B cell (primary cell): ENCODE data around the gene P2RY1. TPM values are rescaled to one million over a fixed set of nuclear protein-coding genes. Genes with fewer than 3 reads are reported as not detected.
"Not testable (repeated sequence)": the region's sequence is repeated elsewhere in the genome, so short reads cannot be mapped to it uniquely, and the experiment has no call there.

Source experiments
- ATAC-seq: fragments of 200-7000 bp; cut with Tn5 transposase; one replicate; pipeline ENCODE4 v1.10.0; 2021; ENCODE audit warnings: low read depth, mild to moderate bottlenecking, moderate number of reproducible peaks, moderate library complexity
- CTCF ChIA-PET: fragments of 350-600 bp; sonication (Branson Sonifier 250); formaldehyde crosslinking; loops from one replicate; lab custom pipeline; 2021; ENCODE audit warnings: antibody characterized with exemption, inconsistent platforms; lab: Charles Lee
- POLR2A ChIA-PET: fragments of 350-600 bp; sonication (Branson Sonifier 250); formaldehyde crosslinking; loops from one replicate; lab custom pipeline; 2021; ENCODE audit warnings: antibody characterized with exemption; lab: Charles Lee
- DNase-seq: peaks from one replicate; pipeline ENCODE4 v3.0.0; 2013
- H2AFZ ChIP-seq: 2 replicates; pipeline ENCODE4 v1.6.1; 2012; ENCODE audit warnings: mild to moderate bottlenecking, low read depth, low read length; ENCODE audit not compliant: insufficient read depth, poor library complexity, severe bottlenecking
- H3K27ac ChIP-seq, 2 donors: 1 replicate in 1 of 2; 2 replicates in 1 of 2; pipeline ENCODE4 v1.5.1; 2012 to 2013; ENCODE audit warnings: low read length in 2 of 2, mild to moderate bottlenecking in 2 of 2, moderate library complexity in 1 of 2
- H3K27me3 ChIP-seq, 4 experiments: fragments of 200-600 bp in 1 of 4; sonication (generic) in 1 of 4; replicated peaks in 1 of 4; 1 replicate in 2 of 4; 2 replicates in 2 of 4; pipeline versions ENCODE4 v1.6.1 to v1.7.0; 2013 to 2016; ENCODE audit warnings: low read length in 3 of 4, mild to moderate bottlenecking in 2 of 4, mixed read lengths in 1 of 4, moderate library complexity in 1 of 4; ENCODE audit not compliant: insufficient read depth in 4 of 4, control insufficient read depth in 3 of 4; ENCODE audit errors: control extremely low read depth in 1 of 4
- H3K36me3 ChIP-seq, 2 experiments: replicated peaks in 1 of 2; 1 replicate in 1 of 2; 2 replicates in 1 of 2; pipeline versions ENCODE4 v1.6.1 to v1.7.1; 2013; ENCODE audit warnings: low read length in 1 of 2; ENCODE audit not compliant: insufficient read depth in 2 of 2, control insufficient read depth in 1 of 2; ENCODE audit errors: control extremely low read depth in 1 of 2, extremely low read depth in 1 of 2
- H3K4me1 ChIP-seq, 2 donors: fragments of 200-600 bp in 1 of 2; sonication (generic) in 1 of 2; 1 replicate in 1 of 2; 2 replicates in 1 of 2; pipeline versions ENCODE4 v1.5.1 to v1.6.1; 2013 to 2017; ENCODE audit warnings: low read length in 2 of 2; ENCODE audit not compliant: control insufficient read depth in 2 of 2, insufficient read depth in 2 of 2
- H3K4me2 ChIP-seq: replicated peaks from 2 replicates; pipeline ENCODE3; 2012; ENCODE audit warnings: mild to moderate bottlenecking, low read depth, low read length; ENCODE audit not compliant: poor library complexity, severe bottlenecking
- H3K4me3 ChIP-seq, 5 experiments: fragments of 200-600 bp in 1 of 5; sonication (generic) in 1 of 5; 1 replicate in 3 of 5; 2 replicates in 2 of 5; pipeline versions ENCODE4 v1.5.1 to v1.7.0; 2011 to 2016; ENCODE audit warnings: low read length in 4 of 5, mild to moderate bottlenecking in 4 of 5, low read depth in 2 of 5, control low read depth in 1 of 5, moderate library complexity in 1 of 5; ENCODE audit not compliant: insufficient read depth in 1 of 5; ENCODE audit errors: control extremely low read depth in 1 of 5, extremely low read depth in 1 of 5
- H3K79me2 ChIP-seq: fragments of 200-600 bp; sonication (generic); one replicate; pipeline ENCODE4 v1.6.0; 2016; ENCODE audit warnings: low read length; ENCODE audit not compliant: control insufficient read depth, insufficient read depth
- H3K9ac ChIP-seq: fragments of 200-600 bp; sonication (generic); 2 replicates; pipeline ENCODE4 v1.6.1; 2017; ENCODE audit warnings: mild to moderate bottlenecking, low read length, moderate library complexity
- H3K9me3 ChIP-seq, 3 donors: one replicate each; pipeline versions ENCODE4 v1.6.1 to v1.7.1; 2013; ENCODE audit warnings: low read length in 2 of 3; ENCODE audit not compliant: control insufficient read depth in 2 of 3, insufficient read depth in 1 of 3; ENCODE audit errors: control extremely low read depth in 1 of 3
- H4K20me1 ChIP-seq: 2 replicates; pipeline ENCODE4 v1.6.0; 2012; ENCODE audit warnings: mild to moderate bottlenecking, low read length; ENCODE audit not compliant: insufficient read depth, control insufficient read depth, poor library complexity, severe bottlenecking
- H3K27ac Mint-ChIP-seq: one replicate; pipeline ENCODE4 v1.8.0; 2021; ENCODE audit warnings: mixed read lengths
- H3K27me3 Mint-ChIP-seq: one replicate; pipeline ENCODE4 v1.8.0; 2021; ENCODE audit warnings: mixed read lengths
- H3K4me1 Mint-ChIP-seq: one replicate; pipeline ENCODE4 v1.8.0; 2021; ENCODE audit warnings: mixed read lengths
- H3K4me3 Mint-ChIP-seq: one replicate; pipeline ENCODE4 v1.8.0; 2021; ENCODE audit warnings: mixed read lengths
- H3K9me3 Mint-ChIP-seq: one replicate; pipeline ENCODE4 v1.8.0; 2022; ENCODE audit warnings: mixed read lengths; ENCODE audit not compliant: insufficient read depth
- CTCF ChIP-seq: fragments of 200-600 bp; IDR thresholded peaks from one replicate; pipeline ENCODE4 v1.8.0; 2022; ENCODE audit warnings: antibody characterized with exemption, mild to moderate bottlenecking
- EZH2 ChIP-seq: IDR thresholded peaks from 2 replicates; pipeline ENCODE4 v1.6.1; 2012; ENCODE audit warnings: borderline replicate concordance, low read depth, mild to moderate bottlenecking, moderate library complexity, low read length; ENCODE audit not compliant: insufficient read depth, poor library complexity, severe bottlenecking
- WGBS: methylation state at CpG from one replicate; pipeline ENCODE4 v1.1.5; 2013; ENCODE audit warnings: missing lambda C conversion rate; ENCODE audit not compliant: insufficient coverage; 5-methylcytosine and 5-hydroxymethylcytosine counted together
- intact Hi-C: fragments of 100-400 bp; cut with micrococcal nuclease; formaldehyde crosslinking; loops from one replicate; pipeline ENCODE4 v1.10.0; 2022
- polyA plus RNA-seq: library from polyadenylated mRNA; depleted of rRNA; stranded (reverse); fragments of >200 nt; gene quantifications from 2 replicates; pipeline ENCODE4 v1.2.3, GENCODE V29; 2012
- total RNA-seq, 2 donors: library from RNA; stranded (reverse); fragments of 120-200 nt in 1 of 2; gene quantifications; 1 replicate in 1 of 2; 2 replicates in 1 of 2; pipeline versions ENCODE4 v1.2.3 to v1.2.4, GENCODE V29; 2013 to 2022

Gene P2RY1
- total and polyA plus RNA-seq, 2 donors (not counting 1 experiment from before 2014, with no cell fraction given): 0.03 to 0.17 TPM

GRCh38 chr3:152865668-152866245 lies 30.8 kb downstream of the P2RY1 start:
- DNase-seq: no peak
- Histone ChIP-seq H3K4me3 (no peak overlapping the region), H3K9ac (no peak overlapping the region), H3K27ac (no peak overlapping the region), H3K4me1 (no peaks in the 10 kb centered on the region), H3K27me3 (no peaks in the 10 kb centered on the region), H3K79me2 (no peaks in the 10 kb centered on the region), H4K20me1 (no peaks in the 10 kb centered on the region), H3K9me3 (no peaks in the 10 kb centered on the region), H2AFZ (no peak overlapping the region), H3K36me3 (no peaks in the 10 kb centered on the region), H3K4me2 (no peak overlapping the region)
- Mint-ChIP-seq H3K9me3 (no peaks in the 10 kb centered on the region), H3K4me1 (no peaks in the 10 kb centered on the region), H3K4me3 (no peak overlapping the region), H3K27me3 (peaks cover 3% of the 10 kb centered on the region), H3K27ac (no peak overlapping the region)
- POLR2A ChIA-PET: no interaction called here
- intact Hi-C loops: no loop called here
- no peak for ATAC-seq
- CTCF ChIA-PET: no interaction called here
- TF ChIP-seq EZH2: no peak

GRCh38 chr3:152870027-152870426 lies 35.1 kb downstream of the P2RY1 start:
- WGBS: 98% methylated on average over 5 of the region's 5 CpGs
- no peaks in the 10 kb centered on the region for H3K4me1 Mint-ChIP-seq

GRCh38 chr3:152873314-152873713 lies 38.4 kb downstream of the P2RY1 start:
- H3K4me1 ChIP-seq, H3K27me3 Mint-ChIP-seq, H3K27ac ChIP-seq, H3K4me1 Mint-ChIP-seq, H3K79me2 ChIP-seq, H3K9ac ChIP-seq, CTCF ChIA-PET, intact Hi-C loops, POLR2A ChIA-PET, H3K4me3 ChIP-seq, H3K4me2 ChIP-seq, H3K4me3 Mint-ChIP-seq, H3K9me3 Mint-ChIP-seq, H2AFZ ChIP-seq, H3K36me3 ChIP-seq, H3K27ac Mint-ChIP-seq, H3K27me3 ChIP-seq, H3K9me3 ChIP-seq, ATAC-seq, DNase-seq, H4K20me1 ChIP-seq: not testable (repeated sequence)

More at GRCh38 chr3:152870027-152870426, 35.1 kb downstream of the P2RY1 start:
- H3K27ac ChIP-seq: no peak overlapping the region
- no peaks in the 10 kb centered on the region for H3K27me3 ChIP-seq
- H3K9me3 ChIP-seq: peaks cover 0 to 5% (median 0%) of the 10 kb centered on the region in 3 donors
- H3K27me3 Mint-ChIP-seq: peaks cover 7% of the 10 kb centered on the region
- H4K20me1 ChIP-seq: no peaks in the 10 kb centered on the region
- H3K36me3 ChIP-seq: no peaks in the 10 kb centered on the region
- peaks cover 2% of the 10 kb centered on the region for H3K9me3 Mint-ChIP-seq
- H3K27ac Mint-ChIP-seq: no peak overlapping the region
- H3K9ac ChIP-seq: no peak overlapping the region
- POLR2A ChIA-PET: no interaction called here
- no peaks in the 10 kb centered on the region for H3K79me2 ChIP-seq
- ATAC-seq (no peak), DNase-seq (no peak)
- TF ChIP-seq CTCF (no peak), EZH2 (no peak)
- CTCF ChIA-PET: no interaction called here
- no peak overlapping the region for H3K4me3 ChIP-seq
- no peak overlapping the region for H3K4me2 ChIP-seq
- intact Hi-C loops: no loop called here
- H2AFZ ChIP-seq: no peak overlapping the region
- H3K4me3 Mint-ChIP-seq: no peak overlapping the region
- H3K4me1 ChIP-seq: no peaks in the 10 kb centered on the region
